ENCODE data around the gene MEST.

DNA sequence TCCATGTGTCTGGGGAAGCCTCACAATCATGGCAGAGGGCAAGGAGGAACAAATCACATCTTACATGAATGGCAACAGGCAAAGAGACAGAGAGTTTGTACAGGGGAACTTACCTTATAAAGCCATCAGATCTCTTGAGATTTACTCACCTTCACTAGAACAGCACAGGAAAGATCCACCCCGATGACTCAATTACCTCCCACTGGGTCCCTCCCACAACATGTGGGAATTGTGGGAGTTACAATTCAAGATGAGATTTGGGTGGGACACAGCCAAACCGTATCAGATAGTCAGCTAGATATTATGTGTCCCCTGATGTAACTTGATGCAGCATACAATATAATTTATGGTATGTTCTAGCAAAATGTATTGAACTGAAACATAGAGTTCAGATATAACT is 36.9 kb upstream of the MEST start:
- TF ChIP-seq EZH2 (IDR thresholded peaks at IDR 0.05; ENCODE audit: borderline replicate concordance, low read depth, low read length, poor library complexity, severe bottlenecking): no peak
- TF ChIP-seq, protein P1, sequence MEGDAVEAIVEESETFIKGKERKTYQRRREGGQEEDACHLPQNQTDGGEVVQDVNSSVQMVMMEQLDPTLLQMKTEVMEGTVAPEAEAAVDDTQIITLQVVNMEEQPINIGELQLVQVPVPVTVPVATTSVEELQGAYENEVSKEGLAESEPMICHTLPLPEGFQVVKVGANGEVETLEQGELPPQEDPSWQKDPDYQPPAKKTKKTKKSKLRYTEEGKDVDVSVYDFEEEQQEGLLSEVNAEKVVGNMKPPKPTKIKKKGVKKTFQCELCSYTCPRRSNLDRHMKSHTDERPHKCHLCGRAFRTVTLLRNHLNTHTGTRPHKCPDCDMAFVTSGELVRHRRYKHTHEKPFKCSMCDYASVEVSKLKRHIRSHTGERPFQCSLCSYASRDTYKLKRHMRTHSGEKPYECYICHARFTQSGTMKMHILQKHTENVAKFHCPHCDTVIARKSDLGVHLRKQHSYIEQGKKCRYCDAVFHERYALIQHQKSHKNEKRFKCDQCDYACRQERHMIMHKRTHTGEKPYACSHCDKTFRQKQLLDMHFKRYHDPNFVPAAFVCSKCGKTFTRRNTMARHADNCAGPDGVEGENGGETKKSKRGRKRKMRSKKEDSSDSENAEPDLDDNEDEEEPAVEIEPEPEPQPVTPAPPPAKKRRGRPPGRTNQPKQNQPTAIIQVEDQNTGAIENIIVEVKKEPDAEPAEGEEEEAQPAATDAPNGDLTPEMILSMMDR (conservative IDR thresholded peaks at IDR 0.05; ENCODE audit: low read depth, low read length): no peak

Data from A673 (cell line).